ENCODE measurements around the gene APMAP. TPM values are rescaled to one million over a fixed set of nuclear protein-coding genes. Genes with fewer than 3 reads are reported as not detected.
"Not testable (repeated sequence)": the region's sequence is repeated elsewhere in the genome, so short reads cannot be mapped to it uniquely, and the experiment has no call there.

The APMAP gene
- total RNA-seq, 1 donor from 2014 or later, result 180 TPM

DNA sequence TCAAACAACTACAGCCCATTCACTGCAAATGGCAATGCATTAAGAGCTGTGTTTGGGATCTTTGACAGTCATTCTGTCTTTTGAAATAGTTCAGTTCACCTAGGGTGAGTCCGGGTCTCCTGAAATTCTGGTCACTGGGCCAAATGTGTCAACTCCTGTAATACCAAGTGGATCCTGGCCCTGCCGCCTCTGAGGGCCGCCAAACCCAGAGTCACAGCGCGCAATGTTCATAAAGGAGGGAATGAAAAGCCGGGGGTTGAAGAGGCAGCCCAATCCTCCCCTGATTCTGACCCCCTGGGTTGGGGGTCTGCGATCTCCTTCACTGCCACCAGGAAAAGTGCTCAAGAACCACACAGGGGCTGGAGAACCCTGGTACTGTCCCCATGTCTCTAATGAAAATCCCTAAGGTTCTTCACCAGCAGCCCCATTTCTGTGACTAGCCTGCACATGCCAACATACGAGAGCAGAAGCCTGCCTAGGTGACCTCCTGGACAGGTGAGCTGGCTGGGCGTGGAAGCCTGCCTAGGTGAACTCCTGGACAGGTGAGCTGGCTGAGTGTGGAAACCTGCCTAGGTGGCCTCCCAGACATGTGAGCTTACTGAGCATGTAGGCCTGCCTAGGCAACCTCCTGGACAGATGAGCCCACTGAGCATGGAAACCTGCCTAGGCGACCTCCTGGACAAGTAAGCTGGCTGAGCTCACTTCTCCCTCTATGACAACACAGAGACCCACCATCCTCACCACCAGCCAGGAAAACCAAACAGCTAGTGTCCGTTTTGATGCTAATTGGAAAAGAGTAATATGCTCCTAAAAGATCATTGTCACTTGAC is 16.1 kb upstream of the APMAP start:
- peak; percentile 49 for ATAC-seq
- peak; percentile 65 for DNase-seq (ENCODE audit: low spot score)

DNA sequence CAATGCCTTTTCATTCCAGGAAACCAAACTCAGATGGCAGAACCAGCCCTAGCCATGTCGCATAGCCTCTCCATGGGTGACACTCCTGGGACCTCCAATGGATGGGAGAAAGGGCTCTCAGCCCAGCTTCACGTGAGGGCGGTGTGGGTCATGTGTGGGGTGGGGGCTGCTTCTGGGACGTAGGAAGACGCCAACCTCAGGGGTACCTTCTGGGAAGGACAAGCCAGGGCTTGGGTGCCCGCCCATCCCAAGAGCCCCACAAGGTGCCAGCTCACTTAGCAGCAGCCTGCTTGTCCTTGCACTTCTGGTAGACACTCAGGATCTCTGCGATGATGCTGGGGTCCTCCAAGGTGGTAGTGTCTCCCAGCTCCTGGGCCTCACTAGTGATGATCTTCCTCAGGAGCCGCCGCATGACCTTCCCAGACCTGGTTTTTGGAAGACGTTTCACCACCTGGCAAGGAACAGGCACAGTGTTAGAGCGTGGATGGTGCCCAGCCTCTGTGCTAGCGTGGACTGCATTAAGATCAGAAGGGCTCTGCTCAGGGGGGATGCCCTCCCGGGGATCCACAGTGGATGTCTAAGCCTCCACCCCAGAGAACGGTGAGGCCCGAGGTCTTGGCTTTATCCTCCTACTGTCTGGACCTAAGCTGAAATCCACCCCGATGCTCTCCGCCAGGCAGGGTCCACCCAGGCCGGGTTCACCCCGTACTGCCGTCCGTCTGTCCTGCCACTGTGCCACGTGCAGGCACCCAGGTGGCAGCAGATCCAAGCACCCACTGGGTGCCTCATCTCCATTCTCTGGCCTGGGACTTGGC is 15.1 kb upstream of the APMAP start:
- DNase-seq (ENCODE audit: low spot score), result peak; percentile 40
- ATAC-seq, result no peak

DNA sequence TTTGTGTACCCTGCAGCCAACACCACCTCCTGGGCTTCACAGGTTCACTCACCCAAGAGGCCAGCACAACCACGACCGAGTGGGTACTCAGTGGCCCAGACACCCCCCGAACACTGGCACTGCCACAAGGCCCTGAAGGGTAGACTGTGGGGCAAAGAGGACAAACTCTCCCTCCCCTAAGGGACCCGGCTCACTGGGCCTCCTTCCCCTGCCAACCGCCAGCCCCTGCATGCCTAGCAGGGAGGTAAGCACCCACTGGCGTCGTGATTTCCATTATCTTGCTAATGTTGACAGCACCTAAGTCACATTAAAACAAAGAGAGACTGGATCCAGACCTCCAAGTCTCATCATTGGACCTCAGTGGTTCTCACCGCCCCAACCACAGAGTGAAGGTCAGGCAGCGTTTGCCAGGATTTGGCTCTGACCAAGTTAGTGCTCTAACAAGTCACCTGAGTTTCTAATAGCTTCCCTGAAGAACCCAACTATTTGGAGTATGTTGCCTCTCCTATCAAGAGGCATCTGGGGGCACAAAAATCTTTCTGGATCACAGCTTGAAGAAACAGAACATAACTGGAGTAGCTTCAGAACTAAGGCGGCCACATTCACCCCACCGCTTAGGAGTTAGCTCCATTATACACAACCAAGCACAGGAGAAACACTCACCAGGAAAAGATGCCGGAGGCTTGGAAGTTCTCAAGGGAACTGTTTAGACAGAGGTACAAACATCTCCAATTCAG is 14.0 kb upstream of the APMAP start:
- DNase-seq (ENCODE audit: low spot score) (peak; percentile 23), ATAC-seq (no peak)

DNA sequence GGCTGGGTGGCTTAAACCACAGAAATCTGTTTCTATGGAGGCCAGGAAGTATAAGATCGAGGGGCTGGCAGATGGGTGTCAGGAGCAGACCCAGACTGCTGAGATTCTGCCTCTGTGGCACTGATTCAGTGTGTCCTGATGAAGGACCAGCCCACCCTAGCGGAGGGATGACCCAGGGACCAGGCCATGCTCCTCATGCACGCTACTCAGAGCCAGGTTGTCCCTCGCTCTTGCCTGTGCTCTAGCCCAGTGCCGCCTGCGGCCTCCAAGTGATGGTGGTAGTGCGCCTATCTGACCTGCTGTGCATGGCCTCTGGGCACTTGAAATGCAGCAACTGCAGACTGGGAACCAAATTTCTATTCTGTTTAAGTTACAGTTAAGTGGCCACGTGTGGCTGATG is 13.1 kb upstream of the APMAP start:
- ATAC-seq (no peak), DNase-seq (ENCODE audit: low spot score) (peak; percentile 37)

DNA sequence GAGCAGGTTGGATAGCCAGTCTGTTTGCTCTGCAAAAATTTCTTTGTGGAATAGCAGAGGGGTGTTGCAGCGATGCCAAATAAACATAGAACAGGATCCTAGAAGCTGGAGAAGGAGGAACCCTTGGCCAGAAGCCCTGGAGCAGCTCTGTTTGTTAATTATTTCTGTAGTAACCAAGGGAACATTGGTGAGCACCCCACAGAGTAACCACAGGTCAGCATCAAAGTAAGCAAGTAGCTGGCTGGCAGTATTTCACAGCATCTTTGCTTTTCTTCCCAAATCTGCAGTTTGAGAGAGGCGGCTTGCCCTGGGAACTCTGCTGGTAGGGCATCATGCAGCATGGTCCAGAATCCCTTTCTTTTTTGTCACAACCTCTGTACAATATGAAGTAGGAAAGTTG is 12.7 kb upstream of the APMAP start:
- DNase-seq (ENCODE audit: low spot score), result peak; percentile 69
- ATAC-seq, result peak; percentile 78

DNA sequence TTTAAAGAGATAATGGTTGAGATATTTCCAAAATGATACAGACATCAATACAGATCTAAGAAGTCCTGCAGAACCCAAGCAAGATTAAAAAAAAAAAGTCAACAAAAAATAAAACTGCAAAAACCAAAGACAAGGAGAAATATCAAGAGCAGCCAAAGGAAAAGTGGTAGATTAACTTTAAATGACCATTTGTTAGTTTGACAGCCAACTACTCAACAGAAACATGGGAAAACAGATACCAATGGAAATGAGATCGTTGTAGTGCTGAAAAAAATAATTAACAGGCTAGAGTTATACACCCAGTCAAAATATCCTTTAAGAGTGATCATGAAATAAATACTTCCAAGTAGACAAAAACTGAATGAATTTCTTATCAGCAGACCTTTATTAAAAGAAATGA is 10.5 kb upstream of the APMAP start:
- no peak for DNase-seq (ENCODE audit: low spot score)
- ATAC-seq, result no peak

DNA sequence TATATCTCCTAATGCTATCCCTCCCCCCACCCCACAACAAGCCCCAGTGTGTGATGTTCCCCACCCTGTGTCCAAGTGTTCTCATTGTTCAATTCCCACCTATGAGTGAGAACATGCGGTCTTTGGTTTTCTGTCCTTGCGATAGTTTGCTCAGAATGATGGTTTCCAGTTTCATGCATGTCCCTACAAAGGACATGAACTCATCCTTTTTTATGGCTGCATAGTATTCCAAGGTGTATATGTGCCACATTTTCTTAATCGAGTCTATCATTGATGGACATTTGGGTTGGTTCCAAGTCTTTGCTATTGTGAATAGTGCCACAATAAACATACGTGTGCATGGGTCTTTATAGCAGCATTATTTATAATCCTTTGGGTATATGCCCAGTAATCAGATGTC is 8.8 kb upstream of the APMAP start:
- ATAC-seq; DNase-seq (ENCODE audit: low spot score): not testable (repeated sequence)

DNA sequence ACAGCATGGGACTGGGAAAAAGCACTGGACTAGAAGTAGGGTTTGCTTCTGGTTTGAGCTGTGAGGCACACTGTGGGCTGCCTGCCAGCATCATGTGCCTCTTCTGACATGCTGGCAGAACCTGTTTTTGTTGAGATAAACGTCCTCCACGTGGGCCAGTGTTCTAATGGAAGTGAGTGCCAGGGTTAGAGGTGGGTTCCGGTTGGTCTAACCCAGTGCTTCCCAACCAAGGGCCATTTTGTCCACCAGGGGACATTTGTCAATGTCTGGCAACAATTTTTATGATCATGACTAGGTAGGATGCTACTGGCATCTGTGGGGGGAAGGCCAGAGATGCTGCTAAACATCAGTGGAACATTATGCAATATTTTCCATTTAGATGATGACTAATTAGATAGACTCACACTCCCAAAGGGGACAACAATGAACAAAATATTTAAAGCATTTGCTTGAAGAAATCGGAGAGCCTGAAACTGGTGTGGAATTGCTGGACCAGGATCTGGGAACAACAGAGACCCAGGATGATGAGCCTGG is 7.8 kb upstream of the APMAP start:
- peak; percentile 54 for DNase-seq (ENCODE audit: low spot score)
- peak; percentile 38 for ATAC-seq

DNA sequence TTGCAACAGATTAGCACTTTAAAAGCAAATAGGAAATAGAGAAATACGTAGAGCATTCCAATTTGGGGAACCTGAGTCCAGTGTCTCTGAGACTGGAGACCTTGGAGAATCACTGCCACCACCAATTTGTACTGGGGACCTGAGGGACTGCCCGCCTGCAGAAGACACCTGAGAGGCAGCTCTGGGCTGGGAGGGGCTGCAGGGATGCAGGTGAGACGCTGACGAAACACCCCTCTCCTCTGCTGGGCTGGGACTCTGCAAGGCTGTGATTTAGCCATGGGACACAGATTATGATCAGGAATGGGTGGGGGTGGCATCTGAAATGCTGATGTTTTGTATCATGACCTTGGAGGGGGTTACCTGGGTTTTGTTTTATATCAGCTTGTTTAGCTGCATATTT is 7.0 kb upstream of the APMAP start:
- ATAC-seq (no peak), DNase-seq (ENCODE audit: low spot score) (peak; percentile 35)

DNA sequence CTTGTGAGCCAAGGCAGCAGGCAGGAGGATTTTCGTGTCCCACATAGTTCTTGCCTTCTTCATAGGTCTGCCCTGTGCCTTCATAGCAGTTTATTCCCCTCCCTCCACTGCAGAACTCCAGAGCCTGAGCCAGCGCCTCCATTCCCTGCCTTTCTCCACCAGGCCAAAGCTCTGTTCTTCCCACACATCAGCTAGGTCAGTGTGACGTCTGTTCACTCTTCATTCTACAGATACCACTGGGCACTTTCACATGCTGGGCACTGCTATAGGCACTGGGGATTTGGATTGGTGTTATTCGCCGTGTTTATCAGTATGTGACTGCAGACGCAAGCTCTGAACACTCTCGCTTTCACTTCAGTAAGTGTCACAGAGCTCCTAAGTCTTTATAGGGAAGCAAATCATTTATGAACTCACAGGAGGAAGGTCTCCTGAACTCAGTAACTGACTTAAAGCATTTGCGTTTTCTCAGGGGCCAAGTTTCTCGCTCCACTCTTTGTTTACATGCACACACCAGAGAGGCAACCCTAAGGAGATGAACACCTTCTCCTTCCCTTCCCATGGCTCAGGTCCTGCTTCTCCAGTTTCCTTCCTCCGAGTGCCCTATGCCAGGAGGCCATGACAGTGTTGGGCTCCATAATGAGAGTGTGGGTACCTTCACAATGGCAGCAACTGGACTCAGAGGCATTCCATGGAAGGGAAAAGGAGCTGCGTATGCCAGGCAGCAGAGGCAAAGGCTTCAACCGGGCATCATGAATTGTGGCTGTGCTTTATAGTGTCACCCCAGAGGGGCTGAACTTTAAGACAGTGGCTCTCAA is 6.3 kb upstream of the APMAP start:
- DNase-seq (ENCODE audit: low spot score) (peak; percentile 34), ATAC-seq (no peak)

DNA sequence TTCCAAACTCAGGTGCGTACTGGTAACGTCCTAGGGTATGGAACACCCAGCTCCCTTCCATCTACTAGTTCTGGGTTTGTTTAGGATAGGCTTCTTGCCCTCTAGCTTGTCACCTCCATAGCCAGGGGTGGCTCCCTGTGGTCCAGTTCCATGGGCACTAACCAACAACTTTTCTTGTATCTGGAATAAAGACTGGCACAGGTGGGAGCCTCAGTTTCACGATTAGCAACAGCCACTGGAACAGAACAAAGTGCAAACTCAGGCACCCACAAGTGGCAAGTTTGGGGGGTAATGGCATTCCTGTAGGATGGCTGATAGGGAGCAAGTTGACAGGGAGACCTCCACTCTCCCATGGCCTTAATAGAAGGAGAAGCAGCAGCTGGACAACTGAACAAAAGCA is 5.6 kb upstream of the APMAP start:
- DNase-seq (ENCODE audit: low spot score), result peak; percentile 37
- ATAC-seq, result no peak

DNA sequence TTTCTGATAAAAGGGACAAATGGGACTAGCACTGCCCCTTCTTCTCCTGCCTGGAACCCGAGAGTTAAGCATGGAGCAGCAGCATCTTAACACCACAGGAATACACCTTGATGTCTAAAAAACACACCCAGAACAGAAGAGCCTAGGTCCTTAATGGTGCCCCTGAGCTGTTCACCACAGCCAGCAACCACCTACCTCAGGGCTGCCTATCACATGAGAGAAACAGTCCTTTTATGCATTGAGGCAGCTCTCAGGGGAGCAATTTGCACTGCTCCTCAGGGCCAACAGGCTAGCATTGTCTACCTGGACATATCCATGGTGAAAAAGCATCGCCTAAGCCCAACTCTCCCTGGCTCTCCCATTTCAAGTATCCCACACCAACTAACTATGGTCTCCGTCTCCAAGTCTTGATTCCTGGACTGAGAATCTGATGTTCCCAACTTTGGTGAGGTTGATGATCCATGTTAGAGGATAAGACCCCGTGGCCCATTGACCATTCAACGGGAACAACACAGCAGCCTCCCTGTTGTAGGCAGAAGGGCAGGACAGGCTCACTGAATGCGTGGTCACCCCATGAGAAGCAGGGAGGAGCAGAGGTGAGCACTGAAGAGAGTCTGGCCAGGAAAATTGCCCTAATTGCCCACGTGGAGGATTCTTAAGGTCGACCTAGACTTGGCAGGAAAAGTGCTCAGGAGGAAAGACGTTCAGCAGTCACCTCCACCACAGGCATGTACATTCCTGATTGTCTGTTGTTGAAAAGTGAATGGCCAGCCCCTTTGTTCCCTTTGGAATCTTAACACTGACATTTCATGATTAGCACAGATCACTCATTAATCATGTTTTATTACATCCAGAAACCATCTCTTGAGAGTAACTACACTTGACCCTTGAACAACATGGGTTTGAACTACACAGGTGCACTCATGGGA is 4.2 kb upstream of the APMAP start:
- DNase-seq (ENCODE audit: low spot score) (peak; percentile 27), ATAC-seq (no peak)

DNA sequence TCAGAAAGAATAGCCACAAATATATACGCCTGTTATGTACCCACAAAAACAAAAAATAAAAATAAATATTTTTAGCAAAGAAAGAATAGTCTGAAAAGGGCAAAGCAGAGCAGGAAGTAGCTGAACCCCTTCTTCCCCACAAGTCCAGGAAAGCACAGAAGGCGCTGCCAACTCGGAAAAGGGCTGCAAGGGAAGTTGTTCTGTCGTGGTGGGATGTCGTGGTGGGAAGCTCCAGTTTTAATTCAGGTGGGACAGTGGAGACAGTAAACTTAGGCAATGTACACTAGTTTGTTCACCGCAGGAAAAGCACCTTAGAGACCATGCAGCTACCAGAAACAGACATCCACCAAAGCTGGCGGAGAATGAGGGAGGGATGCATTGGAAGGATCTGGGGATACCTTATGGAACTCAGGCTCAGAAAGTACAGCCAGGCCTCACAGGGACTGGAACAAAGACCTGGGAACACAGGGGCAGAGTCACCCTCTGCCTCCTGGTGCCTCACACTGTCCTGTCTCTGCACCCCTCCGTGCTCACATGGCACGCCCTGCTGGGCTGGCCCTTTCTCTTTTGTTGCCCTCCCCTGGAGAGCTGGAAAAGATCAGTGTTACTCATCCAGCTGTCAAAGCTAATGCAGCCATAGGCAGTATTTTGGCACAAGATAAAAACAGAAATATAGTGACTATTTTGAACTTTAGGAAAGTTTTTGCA is 3.3 kb upstream of the APMAP start:
- DNase-seq (ENCODE audit: low spot score) (peak; percentile 35), ATAC-seq (no peak)

DNA sequence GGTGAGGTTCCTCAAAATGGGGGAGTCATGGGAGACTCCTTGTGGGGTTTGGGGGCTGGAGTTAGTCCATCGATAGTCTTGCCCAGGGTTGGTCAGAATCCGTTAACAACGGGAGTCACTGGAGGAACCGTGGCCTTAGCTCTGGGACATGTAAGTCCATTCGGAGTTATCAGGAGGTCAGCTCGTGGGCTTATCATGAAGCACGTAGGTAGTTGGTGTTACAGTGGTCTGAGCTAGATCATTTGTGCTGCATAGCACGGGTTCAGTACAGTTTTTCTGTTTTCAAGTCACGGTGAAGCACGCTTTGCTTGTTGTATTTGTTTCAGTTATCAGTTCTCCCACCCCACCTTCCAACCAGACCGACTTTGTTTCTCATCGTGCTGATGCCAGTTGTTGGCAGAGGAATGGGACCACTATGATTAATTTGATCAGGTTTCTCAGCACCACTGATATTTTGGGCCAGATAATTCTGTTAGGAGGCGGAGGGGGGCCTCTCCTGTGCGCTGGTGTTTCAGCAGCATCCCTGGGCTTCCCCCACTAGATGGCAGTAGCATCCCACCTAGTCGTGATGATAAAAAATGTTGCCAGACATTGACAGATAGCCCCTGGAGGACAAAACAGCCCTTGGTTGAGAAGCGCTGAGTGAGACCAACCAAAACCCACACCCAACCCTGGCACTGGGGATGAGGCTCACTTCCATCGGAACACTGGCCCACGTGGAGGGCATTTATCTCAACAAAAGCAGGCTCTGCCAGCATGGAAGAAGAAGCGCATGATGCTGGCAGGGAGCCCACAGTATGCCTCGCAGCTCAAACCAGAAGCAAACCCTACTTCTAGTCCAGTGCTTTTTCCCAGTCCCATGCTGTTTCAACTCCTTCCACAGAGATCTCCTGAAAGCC is 2.2 kb upstream of the APMAP start:
- peak; percentile 67 for ATAC-seq
- DNase-seq (ENCODE audit: low spot score), result peak; percentile 82

DNA sequence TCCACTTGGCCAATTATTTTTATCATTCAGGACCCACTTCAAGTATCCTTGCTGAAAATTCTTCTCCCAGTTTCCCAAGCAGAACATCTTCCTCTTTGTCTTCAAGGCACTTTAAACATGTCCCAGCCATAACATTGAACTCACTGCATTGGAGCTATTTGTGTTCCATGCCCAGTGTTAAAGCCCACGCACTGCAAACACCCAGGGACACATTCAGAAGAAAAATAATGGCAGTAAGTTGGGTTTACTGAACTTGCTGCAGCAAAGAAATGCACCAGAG is 1.6 kb upstream of the APMAP start:
- ATAC-seq, result no peak
- DNase-seq (ENCODE audit: low spot score), result no peak

DNA sequence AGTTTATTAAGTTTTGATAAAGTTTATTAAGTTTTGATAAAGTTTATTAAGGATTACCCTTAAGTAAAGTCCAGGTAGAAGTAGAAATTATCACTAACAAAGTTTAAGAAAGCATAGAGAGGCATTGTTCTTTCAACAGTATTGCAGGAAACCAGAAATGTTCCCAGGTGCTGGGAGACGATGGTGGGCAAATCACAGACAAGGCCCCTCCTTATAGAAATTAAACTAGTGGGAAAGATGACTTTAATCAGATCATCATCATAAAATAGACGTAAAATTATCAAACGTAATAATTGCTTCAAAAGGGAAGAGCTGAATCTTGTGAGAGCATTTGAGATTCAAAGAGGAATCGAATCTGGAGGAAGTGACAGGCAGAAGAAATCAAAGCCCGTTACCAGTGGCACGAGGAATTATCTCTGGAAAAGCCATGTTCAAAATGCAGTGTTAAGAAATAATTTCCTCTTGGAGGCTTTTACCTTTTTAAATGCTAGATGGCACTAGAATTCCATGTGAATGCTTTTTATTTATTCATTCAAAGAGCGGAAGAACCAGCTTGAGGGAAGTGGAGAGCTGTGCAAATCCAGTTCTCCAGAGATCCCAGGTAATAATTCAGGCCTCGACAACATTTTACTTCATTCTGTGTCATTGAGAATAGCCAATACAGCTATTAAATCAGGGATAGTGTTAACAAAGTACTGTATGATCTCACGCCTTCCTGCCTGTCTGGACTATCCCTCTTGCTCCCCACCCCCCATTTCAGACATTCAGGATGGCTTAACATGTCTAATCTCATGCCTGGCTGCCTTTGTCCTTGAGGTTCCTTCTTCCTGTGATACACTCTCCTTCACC is 1.0 kb upstream of the APMAP start:
- DNase-seq (ENCODE audit: low spot score) (peak; percentile 22), ATAC-seq (peak; percentile 4)
